DND-41 (cell line): ENCODE data around the gene PRKCZ.

ENCODE experiments used
- ATAC-seq: fragments of 200-7000 bp; cut with Tn5 transposase; 3 replicates; pipeline ENCODE4 v1.9.1; 2021; ENCODE audit warnings: low read depth; ENCODE audit not compliant: insufficient read depth
- DNase-seq: peaks from one replicate; pipeline ENCODE4 v3.0.0-alpha.2; 2020
- H2AFZ ChIP-seq: 2 replicates; pipeline ENCODE4 v1.6.0; 2012; ENCODE audit warnings: low read depth, low read length
- H3K27ac ChIP-seq: 2 replicates; pipeline ENCODE4 v1.5.1; 2012; ENCODE audit warnings: low read length, inconsistent platforms
- H3K27me3 ChIP-seq: fragments of 200-600 bp; sonication (generic); 2 replicates; pipeline ENCODE4 v1.6.0; 2012; ENCODE audit warnings: low read length, mild to moderate bottlenecking, inconsistent platforms; ENCODE audit not compliant: insufficient read depth, poor library complexity
- H3K36me3 ChIP-seq: 2 replicates; pipeline ENCODE4 v1.5.1; 2012; ENCODE audit warnings: low read length, inconsistent platforms; ENCODE audit not compliant: insufficient read depth
- H3K4me1 ChIP-seq: 2 replicates; pipeline ENCODE4 v1.5.1; 2012; ENCODE audit warnings: mild to moderate bottlenecking, low read length; ENCODE audit not compliant: insufficient read depth
- H3K4me2 ChIP-seq: 2 replicates; pipeline ENCODE4 v1.6.0; 2012; ENCODE audit warnings: mild to moderate bottlenecking, moderate library complexity, low read length, inconsistent platforms; ENCODE audit not compliant: insufficient read depth
- H3K4me3 ChIP-seq, 2 experiments: fragments of 200-600 bp in 1 of 2; shearing (Covaris generic) in 1 of 2; 2 replicates each; pipeline ENCODE4 v1.5.1; 2012 to 2016; ENCODE audit warnings: inconsistent platforms in 2 of 2, low read length in 2 of 2, mild to moderate bottlenecking in 2 of 2, low read depth in 1 of 2, moderate library complexity in 1 of 2
- H3K79me2 ChIP-seq: 2 replicates; pipeline ENCODE4 v1.6.0; 2012; ENCODE audit warnings: low read length, inconsistent platforms; ENCODE audit not compliant: insufficient read depth
- H3K9ac ChIP-seq: 2 replicates; pipeline ENCODE4 v1.6.0; 2012; ENCODE audit warnings: low read depth, mild to moderate bottlenecking, inconsistent platforms, low read length, moderate library complexity
- H3K9me3 ChIP-seq: 2 replicates; pipeline ENCODE4 v1.5.1; 2012; ENCODE audit warnings: low read length, moderate library complexity, mild to moderate bottlenecking, inconsistent platforms; ENCODE audit not compliant: insufficient read depth, severe bottlenecking
- H4K20me1 ChIP-seq: 2 replicates; pipeline ENCODE4 v1.6.0; 2012; ENCODE audit warnings: low read length; ENCODE audit not compliant: insufficient read depth
- EZH2 ChIP-seq: IDR thresholded peaks from 3 replicates; pipeline ENCODE4 v1.6.1; 2012; ENCODE audit warnings: borderline replicate concordance, low read depth, mild to moderate bottlenecking, moderate library complexity, low read length, inconsistent platforms; ENCODE audit not compliant: severe bottlenecking
- TF ChIP-seq, protein P1 (sequence below): IDR thresholded peaks from 2 replicates; pipeline ENCODE4 v1.5.1; 2012; ENCODE audit warnings: borderline replicate concordance, low read length, moderate library complexity, mild to moderate bottlenecking; ENCODE audit not compliant: poor library complexity, severe bottlenecking; ENCODE audit errors: extremely low read depth

The PRKCZ gene

GRCh38 chr1:2228694-2229036, 178.5 kb downstream of the PRKCZ start:
- Histone ChIP-seq H3K4me2 (peak overlapping the region; percentile 78), H3K9ac (peak overlapping the region; percentile 78), H4K20me1 (peaks cover 66% of the 10 kb centered on the region), H3K79me2 (peaks cover 51% of the 10 kb centered on the region), H3K36me3 (peaks cover 18% of the 10 kb centered on the region; the same call in 1 of the 2 replicates), H3K4me1 (peaks cover 51% of the 10 kb centered on the region), H3K27me3 (peaks cover 7% of the 10 kb centered on the region), H3K4me3 (peak overlapping the region; percentile 50 to 91), H3K9me3 (no peaks in the 10 kb centered on the region), H3K27ac (peak overlapping the region; percentile 63; the same call in 1 of the 2 replicates), H2AFZ (peak overlapping the region; percentile 64)
- ATAC-seq (no peak; the same call in 2 of the 3 replicates), DNase-seq (peak; percentile 48)
- no peak for TF ChIP-seq EZH2
- TF ChIP-seq, protein P1, sequence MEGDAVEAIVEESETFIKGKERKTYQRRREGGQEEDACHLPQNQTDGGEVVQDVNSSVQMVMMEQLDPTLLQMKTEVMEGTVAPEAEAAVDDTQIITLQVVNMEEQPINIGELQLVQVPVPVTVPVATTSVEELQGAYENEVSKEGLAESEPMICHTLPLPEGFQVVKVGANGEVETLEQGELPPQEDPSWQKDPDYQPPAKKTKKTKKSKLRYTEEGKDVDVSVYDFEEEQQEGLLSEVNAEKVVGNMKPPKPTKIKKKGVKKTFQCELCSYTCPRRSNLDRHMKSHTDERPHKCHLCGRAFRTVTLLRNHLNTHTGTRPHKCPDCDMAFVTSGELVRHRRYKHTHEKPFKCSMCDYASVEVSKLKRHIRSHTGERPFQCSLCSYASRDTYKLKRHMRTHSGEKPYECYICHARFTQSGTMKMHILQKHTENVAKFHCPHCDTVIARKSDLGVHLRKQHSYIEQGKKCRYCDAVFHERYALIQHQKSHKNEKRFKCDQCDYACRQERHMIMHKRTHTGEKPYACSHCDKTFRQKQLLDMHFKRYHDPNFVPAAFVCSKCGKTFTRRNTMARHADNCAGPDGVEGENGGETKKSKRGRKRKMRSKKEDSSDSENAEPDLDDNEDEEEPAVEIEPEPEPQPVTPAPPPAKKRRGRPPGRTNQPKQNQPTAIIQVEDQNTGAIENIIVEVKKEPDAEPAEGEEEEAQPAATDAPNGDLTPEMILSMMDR: no peak

GRCh38 chr1:2229037-2229864, 179.0 kb downstream of the PRKCZ start:
- DNase-seq (peak; percentile 54), ATAC-seq (peak; percentile 25)
- peak overlapping the region; percentile 78 for H3K4me2 ChIP-seq
- H3K27ac ChIP-seq: peak overlapping the region; percentile 63
- H3K27me3 ChIP-seq: peaks cover 7% of the 10 kb centered on the region
- no peaks in the 10 kb centered on the region for H3K9me3 ChIP-seq
- peak; percentile 68 for TF ChIP-seq EZH2
- TF ChIP-seq, protein P1: peak; percentile 33
- peak overlapping the region; percentile 78 for H3K9ac ChIP-seq
- H4K20me1 ChIP-seq: peaks cover 69% of the 10 kb centered on the region
- H3K36me3 ChIP-seq: peaks cover 18% of the 10 kb centered on the region; the same call in 1 of the 2 replicates
- peaks cover 57% of the 10 kb centered on the region for H3K79me2 ChIP-seq
- H3K4me3 ChIP-seq: peak overlapping the region; percentile 50 to 91
- H2AFZ ChIP-seq: peak overlapping the region; percentile 64
- peaks cover 57% of the 10 kb centered on the region for H3K4me1 ChIP-seq

DNA sequence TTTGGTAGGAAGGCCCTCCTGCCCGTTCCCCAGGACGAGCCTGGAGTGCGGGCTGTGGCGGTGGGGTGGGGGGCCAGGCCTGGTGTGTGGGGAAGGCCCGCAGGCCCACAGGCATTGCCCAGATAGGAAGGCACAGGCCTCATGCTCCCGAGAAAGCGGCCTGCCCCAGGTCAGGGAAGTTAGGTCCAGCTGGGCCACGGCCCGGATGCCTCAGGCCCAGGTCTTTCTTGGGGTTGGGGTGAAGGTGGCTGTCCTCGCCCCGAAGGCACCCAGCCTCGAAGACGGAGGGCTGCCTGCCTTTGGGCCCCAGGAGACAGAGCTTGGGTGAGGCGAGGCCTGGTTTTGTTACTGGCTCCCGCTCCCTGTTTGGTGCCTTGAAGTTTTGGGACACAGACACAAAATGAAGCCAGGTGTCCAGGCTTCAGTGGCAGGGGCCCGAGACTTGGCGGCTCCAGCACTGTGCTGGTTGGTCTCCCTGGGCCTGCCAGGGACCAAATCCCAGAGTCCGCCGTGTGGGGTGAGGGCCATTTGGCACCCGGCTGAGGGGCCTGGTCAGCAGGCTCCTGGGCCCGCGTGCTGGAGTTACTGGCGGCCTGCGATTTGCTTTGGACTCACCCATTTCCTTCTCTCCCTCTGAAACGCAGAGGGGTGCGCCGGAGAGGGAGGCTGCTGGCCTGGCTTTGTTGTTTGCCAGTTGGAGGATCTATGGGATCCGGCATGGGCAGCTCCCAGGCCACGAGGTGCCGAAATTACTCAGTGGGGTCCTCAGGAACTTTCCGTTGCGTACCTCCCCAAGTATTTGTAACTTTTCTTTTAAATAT, 179.9 kb downstream of the PRKCZ start:
- peaks cover 18% of the 10 kb centered on the region; the same call in 1 of the 2 replicates for H3K36me3 ChIP-seq
- H3K4me3 ChIP-seq: peak overlapping the region; percentile 50 to 91; a peak in 3 of 4 replicates
- peaks cover 7% of the 10 kb centered on the region for H3K27me3 ChIP-seq
- H3K79me2 ChIP-seq: peaks cover 65% of the 10 kb centered on the region
- H4K20me1 ChIP-seq: peaks cover 72% of the 10 kb centered on the region
- H3K4me1 ChIP-seq: peaks cover 58% of the 10 kb centered on the region
- no peaks in the 10 kb centered on the region for H3K9me3 ChIP-seq
- ATAC-seq (no peak), DNase-seq (no peak)
- H3K27ac ChIP-seq: no peak overlapping the region; the same call in 1 of the 2 replicates
- no peak for TF ChIP-seq EZH2
- H3K9ac ChIP-seq: peak overlapping the region; percentile 78
- peak overlapping the region; percentile 78 for H3K4me2 ChIP-seq
- no peak overlapping the region for H2AFZ ChIP-seq
